Measurements from ENCODE around the gene PIN1. TPM values are rescaled to one million over a fixed set of nuclear protein-coding genes. Genes with fewer than 3 reads are reported as not detected.
A peak's percentile ranks its signal among the peaks of the same experiment; 100 is the strongest.

PIN1 gene
- total and polyA plus RNA-seq, 2 donors from 2014 or later: 57.7 to 143 TPM

DNA sequence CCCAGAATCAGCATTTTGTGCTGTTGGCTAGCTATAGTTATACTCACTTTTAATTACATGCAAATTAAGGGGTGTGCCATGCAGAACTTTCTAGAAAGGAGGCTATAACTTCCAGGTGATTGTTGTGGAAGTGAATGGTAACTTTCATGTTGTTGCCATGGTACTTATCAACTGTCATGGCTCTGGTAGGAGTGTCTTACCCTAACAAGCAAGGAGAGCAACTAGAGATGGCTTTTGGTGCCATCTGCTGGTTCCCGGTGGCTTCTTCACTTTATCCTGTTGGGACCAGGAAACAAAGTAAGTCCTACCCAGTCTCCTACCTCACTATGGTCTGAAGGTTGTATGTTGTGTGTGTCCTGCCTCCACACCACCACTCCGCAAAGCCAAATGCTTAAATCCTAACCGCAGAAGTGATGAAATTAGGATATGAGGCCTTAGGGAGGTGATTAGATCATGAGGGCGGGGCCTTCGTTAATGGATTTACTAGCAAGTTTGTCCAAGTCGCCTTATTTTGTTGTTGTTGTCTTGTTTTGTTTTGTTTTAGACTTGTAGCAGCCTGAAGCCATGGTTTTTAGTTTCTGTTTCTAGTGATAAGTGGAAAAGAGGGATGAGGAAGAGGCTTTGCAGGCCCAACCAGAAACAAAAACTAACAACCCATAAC, 38.9 kb upstream of the PIN1 start:
- H3K4me1 ChIP-seq (ENCODE audit: control insufficient read depth in 2 of 3, insufficient read depth in 2 of 3, low read depth in 1 of 3, low read length in 3 of 3): no peaks in the 10 kb centered on the region
- DNase-seq: peak; percentile 78 to 95 (median 91)
- H3K27me3 ChIP-seq (ENCODE audit: control insufficient read depth, insufficient read depth, low read length): no peaks in the 10 kb centered on the region
- peak overlapping the region in 1 of 3 donors; percentile 31 for H3K9ac ChIP-seq (ENCODE audit: low read length in 3 of 3)
- intact Hi-C loops (cut with DNase I): no loop called here
- TF ChIP-seq, protein P1, sequence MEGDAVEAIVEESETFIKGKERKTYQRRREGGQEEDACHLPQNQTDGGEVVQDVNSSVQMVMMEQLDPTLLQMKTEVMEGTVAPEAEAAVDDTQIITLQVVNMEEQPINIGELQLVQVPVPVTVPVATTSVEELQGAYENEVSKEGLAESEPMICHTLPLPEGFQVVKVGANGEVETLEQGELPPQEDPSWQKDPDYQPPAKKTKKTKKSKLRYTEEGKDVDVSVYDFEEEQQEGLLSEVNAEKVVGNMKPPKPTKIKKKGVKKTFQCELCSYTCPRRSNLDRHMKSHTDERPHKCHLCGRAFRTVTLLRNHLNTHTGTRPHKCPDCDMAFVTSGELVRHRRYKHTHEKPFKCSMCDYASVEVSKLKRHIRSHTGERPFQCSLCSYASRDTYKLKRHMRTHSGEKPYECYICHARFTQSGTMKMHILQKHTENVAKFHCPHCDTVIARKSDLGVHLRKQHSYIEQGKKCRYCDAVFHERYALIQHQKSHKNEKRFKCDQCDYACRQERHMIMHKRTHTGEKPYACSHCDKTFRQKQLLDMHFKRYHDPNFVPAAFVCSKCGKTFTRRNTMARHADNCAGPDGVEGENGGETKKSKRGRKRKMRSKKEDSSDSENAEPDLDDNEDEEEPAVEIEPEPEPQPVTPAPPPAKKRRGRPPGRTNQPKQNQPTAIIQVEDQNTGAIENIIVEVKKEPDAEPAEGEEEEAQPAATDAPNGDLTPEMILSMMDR (IDR thresholded peaks at IDR 0.05; ENCODE audit: borderline replicate concordance, extremely low read depth, insufficient read depth): peak; percentile 72
- FAIRE-seq: peak; percentile 62
- H3K4me3 ChIP-seq (ENCODE audit: low read length in 3 of 3): no peak overlapping the region
- no peak overlapping the region for H3K27ac ChIP-seq (ENCODE audit: low read depth in 2 of 2, low read length in 2 of 2)
- H3K36me3 ChIP-seq (ENCODE audit: control insufficient read depth in 2 of 3, insufficient read depth in 3 of 3, low read length in 3 of 3): no peaks in the 10 kb centered on the region
- no peaks in the 10 kb centered on the region for H3K9me3 ChIP-seq (ENCODE audit: control insufficient read depth in 2 of 3, insufficient read depth in 1 of 3, low read length in 3 of 3)

DNA sequence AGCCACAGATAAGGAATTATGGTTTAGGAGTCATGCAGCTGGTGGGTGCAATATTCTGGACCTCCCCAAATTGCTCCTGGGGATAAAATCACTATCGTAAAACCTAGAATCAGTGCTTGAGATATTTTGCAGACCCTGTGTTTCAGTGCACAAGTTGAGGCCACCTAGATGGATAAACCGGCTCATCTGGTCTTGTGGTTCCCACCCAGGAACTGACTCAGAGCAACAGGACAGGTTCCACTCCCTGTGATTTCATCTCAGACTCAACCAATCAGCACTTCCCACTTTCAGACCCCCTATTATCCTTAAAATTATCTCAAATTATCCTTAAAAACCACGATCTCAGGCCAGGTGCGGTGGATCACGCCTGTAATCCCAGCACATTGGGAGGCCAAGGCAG, 37.2 kb upstream of the PIN1 start:
- FAIRE-seq (no peak), DNase-seq (no peak)
- Histone ChIP-seq H3K27me3 (ENCODE audit: control insufficient read depth, insufficient read depth, low read length) (no peaks in the 10 kb centered on the region), H3K27ac (ENCODE audit: low read depth in 2 of 2, low read length in 2 of 2) (no peak overlapping the region), H3K9me3 (ENCODE audit: control insufficient read depth in 2 of 3, insufficient read depth in 1 of 3, low read length in 3 of 3) (no peaks in the 10 kb centered on the region), H3K4me1 (ENCODE audit: control insufficient read depth in 2 of 3, insufficient read depth in 2 of 3, low read depth in 1 of 3, low read length in 3 of 3) (no peaks in the 10 kb centered on the region), H3K36me3 (ENCODE audit: control insufficient read depth in 2 of 3, insufficient read depth in 3 of 3, low read length in 3 of 3) (no peaks in the 10 kb centered on the region), H3K9ac (ENCODE audit: low read length in 3 of 3) (no peak overlapping the region), H3K4me3 (ENCODE audit: low read length in 3 of 3) (no peak overlapping the region)
- intact Hi-C loops (cut with DNase I): no loop called here
- TF ChIP-seq, protein P1 (IDR thresholded peaks at IDR 0.05; ENCODE audit: borderline replicate concordance, extremely low read depth, insufficient read depth): no peak

DNA sequence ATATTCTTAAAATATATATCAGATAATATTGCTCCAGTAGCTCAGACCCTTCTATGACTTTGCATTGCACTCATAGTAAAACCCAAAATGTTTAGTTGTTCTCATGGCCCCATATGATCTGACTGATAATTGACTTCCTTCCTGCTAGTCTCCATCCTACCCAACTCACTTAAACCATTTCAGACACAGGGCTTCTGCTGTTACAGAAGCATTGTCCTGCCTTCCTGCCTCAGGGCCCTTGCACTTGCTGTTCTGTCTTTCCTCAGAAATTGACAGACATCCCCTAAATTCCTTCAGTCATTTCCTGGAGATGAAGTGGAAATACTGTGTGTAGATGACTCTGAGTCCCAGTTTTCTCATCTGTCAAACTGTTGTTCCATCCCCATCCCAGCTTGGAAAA, 36.0 kb upstream of the PIN1 start:
- TF ChIP-seq, protein P1 (IDR thresholded peaks at IDR 0.05; ENCODE audit: borderline replicate concordance, extremely low read depth, insufficient read depth): no peak
- H3K9me3 ChIP-seq (ENCODE audit: control insufficient read depth in 2 of 3, insufficient read depth in 1 of 3, low read length in 3 of 3): no peaks in the 10 kb centered on the region
- DNase-seq (no peak), FAIRE-seq (no peak)
- no peak overlapping the region for H3K9ac ChIP-seq (ENCODE audit: low read length in 3 of 3)
- H3K4me1 ChIP-seq (ENCODE audit: control insufficient read depth in 2 of 3, insufficient read depth in 2 of 3, low read depth in 1 of 3, low read length in 3 of 3): no peaks in the 10 kb centered on the region
- no peak overlapping the region for H3K4me3 ChIP-seq (ENCODE audit: low read length in 3 of 3)
- intact Hi-C loops (cut with DNase I): no loop called here
- H3K27me3 ChIP-seq (ENCODE audit: control insufficient read depth, insufficient read depth, low read length): no peaks in the 10 kb centered on the region
- no peak overlapping the region for H3K27ac ChIP-seq (ENCODE audit: low read depth in 2 of 2, low read length in 2 of 2)
- H3K36me3 ChIP-seq (ENCODE audit: control insufficient read depth in 2 of 3, insufficient read depth in 3 of 3, low read length in 3 of 3): no peaks in the 10 kb centered on the region

DNA sequence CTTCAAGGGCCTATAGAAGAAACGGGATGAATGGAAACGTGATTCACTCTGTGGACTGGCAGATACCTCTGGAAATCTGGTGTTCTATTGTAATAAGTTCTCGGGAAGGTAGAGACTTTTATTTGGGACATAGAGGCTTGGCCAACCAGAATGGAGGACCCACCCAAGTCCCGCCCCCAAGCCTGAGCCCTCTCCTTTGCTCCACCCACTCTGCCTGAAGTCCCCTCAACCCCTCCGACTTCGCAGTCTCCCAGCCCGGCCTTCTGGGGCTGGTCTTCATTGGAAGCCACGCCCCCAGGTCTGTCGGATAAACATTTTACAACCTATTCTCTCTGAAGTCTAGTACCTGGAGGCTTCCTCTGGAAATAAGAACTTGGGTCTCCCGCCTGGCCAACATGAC, 33.1 kb upstream of the PIN1 start:
- DNase-seq (no peak), FAIRE-seq (no peak)
- Histone ChIP-seq H3K9me3 (ENCODE audit: control insufficient read depth in 2 of 3, insufficient read depth in 1 of 3, low read length in 3 of 3) (no peaks in the 10 kb centered on the region), H3K9ac (ENCODE audit: low read length in 3 of 3) (no peak overlapping the region), H3K27me3 (ENCODE audit: control insufficient read depth, insufficient read depth, low read length) (no peaks in the 10 kb centered on the region), H3K4me1 (ENCODE audit: control insufficient read depth in 2 of 3, insufficient read depth in 2 of 3, low read depth in 1 of 3, low read length in 3 of 3) (no peaks in the 10 kb centered on the region), H3K36me3 (ENCODE audit: control insufficient read depth in 2 of 3, insufficient read depth in 3 of 3, low read length in 3 of 3) (no peaks in the 10 kb centered on the region), H3K4me3 (ENCODE audit: low read length in 3 of 3) (no peak overlapping the region), H3K27ac (ENCODE audit: low read depth in 2 of 2, low read length in 2 of 2) (no peak overlapping the region)
- intact Hi-C loops (cut with DNase I): no loop called here
- TF ChIP-seq, protein P1 (IDR thresholded peaks at IDR 0.05; ENCODE audit: borderline replicate concordance, extremely low read depth, insufficient read depth): no peak

Data from kidney (tissue), 14 donors.